CD1c-positive myeloid dendritic cell (primary cell): ENCODE results near the gene RAB9A.
"Not testable (repeated sequence)": the region's sequence is repeated elsewhere in the genome, so short reads cannot be mapped to it uniquely, and the experiment has no call there.

Experiments used
- DNase-seq: peaks from one replicate; pipeline ENCODE4 v3.0.0-alpha.2; 2016; ENCODE audit errors: extremely low spot score

RAB9A gene, protein sequence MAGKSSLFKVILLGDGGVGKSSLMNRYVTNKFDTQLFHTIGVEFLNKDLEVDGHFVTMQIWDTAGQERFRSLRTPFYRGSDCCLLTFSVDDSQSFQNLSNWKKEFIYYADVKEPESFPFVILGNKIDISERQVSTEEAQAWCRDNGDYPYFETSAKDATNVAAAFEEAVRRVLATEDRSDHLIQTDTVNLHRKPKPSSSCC

GRCh38 chrX:13688958-13689740 lies at the start of gene RAB9A:
TSS of gene RAB9A (plus strand) at chrX:13689128. CDS start at chrX:13708747, 19,619 bp downstream.
- DNase-seq: peak; percentile 79

GRCh38 chrX:13641684-13642083 lies 47.2 kb upstream of the RAB9A start:
- DNase-seq: not testable (repeated sequence)

DNA sequence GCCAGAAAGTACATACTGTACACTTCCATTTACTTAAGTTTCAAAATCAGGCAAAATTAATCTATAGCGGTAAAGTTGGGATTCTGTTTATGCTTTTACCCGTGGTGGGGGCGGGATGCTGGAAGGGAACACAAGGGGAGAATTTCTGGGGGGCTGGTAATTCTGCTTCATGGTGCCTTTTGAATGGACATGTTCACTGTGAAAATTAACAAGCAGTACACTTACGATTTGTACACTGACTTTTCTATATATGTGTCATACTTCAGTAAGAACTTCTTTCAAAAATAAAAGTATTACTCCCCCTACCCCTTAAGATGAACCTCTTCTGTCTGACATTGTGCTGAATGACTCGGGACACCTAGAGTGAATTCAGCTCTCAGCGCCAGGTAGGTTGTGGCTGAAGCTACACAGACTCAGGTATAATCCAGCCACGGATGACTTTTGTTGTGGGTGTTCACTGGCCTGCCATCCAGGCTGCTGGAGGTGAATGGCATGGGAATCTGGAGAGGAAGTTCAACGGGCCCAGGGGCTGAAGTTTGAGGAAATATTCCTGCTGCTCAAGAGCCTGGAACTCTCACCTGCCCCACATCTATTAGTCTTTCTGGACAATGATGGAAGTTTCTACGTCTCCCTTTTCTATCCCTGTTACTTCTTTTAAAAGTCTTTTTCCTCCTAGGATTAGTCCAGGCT lies 43.3 kb upstream of the RAB9A start:
- no peak for DNase-seq

DNA sequence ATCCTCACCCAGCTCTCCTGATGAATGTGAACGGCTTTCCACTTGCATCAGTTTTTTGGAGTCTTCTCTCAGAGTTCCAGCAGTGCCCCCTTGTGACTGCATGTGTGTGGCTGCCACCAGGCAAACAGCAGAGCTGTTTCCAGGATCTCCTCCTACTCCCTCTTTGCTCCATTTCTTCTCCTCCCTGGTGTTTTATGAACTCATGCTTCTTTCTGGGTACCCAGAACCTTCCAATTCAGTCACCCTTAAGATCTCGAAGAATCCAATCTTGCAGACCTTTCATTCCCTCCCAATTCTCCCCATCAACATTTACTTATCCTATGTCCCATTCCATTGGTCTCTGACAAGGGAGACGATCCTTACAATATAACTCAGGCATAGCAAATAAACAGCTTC lies 42.8 kb upstream of the RAB9A start:
- peak; percentile 20 for DNase-seq

DNA sequence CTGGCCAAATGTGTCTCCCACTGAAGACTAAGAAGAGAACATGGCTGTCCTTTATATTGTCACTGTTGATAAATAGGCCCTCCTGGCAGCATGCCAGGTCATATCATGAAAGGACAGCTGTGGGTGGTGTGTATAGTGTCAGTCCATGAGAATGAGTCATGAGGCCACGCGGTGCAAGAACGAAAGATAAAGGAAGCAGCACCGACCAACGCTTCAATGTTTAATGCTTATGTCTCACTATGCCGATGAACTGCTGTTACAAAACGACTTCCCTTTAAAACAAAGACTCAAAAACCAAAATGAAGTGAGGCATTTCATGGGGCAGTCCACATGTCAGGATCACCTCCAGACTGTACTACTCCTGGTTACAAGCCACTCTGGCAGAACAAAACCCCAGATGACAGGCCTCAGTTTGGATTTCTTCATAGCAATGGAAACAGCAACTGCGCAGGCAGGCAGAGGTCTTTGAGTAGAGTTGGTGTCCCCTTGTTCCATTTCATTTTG lies 41.2 kb upstream of the RAB9A start:
- peak; percentile 85 for DNase-seq

DNA sequence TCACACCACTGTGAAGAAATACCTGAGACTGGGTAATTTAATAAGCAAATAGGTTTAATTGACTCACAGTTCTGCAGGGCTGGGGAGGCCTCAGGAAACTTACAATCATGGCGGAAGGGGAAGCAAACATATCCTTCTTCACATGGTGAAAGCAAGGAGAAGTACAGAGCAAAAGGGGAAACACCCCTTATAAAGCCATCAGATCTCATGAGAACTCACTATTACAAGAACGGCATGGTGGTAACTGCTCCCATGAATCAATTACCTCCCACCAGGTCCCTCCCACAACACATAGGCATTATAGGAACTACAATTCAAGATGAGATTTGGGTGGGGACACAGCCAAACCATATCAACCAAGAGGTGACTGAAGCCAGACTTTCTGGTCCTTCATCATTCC lies 40.6 kb upstream of the RAB9A start:
- DNase-seq: peak; percentile 58

DNA sequence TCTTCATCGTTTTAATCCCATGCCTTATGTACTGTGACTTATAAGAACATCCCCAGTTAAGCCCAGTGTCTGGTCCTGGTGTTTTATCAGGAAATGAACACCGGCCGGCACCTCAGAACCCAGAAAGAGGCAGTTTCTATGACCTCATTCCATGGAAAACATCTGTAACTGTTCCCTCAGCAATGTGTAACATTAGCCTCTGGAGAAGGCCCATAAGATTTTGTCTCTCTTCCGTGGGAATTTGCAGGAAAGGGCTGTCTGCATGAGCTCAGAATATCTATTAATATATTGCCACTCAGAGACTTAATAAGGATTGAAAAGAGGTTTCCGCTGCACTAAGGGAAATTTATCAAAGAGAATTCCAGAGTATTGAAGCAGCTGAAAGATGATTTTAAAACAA lies 39.1 kb upstream of the RAB9A start:
- DNase-seq: no peak

GRCh38 chrX:13650318-13650717 lies 38.6 kb upstream of the RAB9A start:
- no peak for DNase-seq

GRCh38 chrX:13651150-13651549 lies 37.8 kb upstream of the RAB9A start:
- DNase-seq: no peak

DNA sequence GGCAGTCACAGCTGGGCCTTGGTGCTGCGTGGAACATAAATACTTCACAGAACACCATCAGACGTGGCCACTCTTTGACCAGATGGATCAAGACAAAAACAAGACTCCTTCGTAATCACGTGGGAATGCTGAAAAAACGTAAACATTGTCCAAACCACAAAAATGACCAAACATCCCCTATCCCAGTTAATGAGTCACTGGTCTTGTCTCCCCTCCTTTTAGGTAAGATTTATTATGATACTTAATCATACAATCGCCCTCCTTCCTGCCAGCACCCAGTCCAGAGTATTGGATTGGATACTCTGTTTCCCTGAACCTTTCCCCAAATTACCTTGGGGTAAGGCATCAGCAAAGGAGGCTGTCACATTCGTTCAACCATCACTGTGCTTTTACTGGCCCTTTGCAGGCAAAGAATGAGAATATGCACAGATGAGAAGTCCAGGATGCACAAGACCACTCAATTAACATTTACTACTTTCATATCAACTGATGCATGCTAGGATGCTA lies 36.6 kb upstream of the RAB9A start:
- DNase-seq: no peak

DNA sequence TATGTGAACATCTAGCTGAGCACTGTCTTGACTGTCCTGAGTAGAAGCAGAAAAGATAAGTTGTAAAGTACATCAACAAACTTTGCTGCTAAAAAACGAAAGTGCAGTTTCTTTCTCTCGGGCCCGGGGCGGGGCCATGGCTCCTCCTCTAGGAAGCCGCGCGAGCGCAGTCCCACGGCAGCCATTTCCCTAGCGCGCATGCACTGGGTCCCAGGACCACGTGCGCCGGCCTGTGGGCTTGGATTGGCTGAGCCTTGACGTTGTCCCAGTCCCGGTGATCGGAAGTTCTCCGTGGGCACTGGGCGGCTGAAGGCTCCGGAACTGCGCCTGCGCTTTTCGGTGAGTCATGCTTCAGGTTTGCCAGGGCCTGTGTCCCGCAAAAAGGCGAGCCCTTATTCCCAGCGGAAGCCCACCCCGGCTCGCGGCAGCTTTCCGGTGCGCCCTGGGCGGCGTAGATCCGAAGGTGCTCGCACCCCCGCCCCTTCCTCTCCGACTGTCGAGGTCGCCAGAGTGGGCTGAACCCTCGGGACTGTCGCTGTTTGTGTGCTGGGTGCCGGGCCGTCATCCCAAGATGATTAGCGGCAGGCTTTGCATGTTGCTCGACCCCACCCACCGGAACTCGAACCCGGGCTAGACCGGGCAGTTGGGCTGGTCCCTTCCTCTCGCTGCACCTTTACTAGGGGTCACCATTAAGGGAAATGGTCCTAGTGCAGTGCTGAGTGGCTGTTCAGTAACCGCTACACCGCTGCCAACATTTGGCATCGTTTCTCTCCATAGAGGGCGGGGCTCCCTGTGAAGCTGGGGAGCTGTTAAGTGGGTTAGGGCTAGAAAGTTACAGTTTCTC lies 35.9 kb upstream of the RAB9A start, which contains the start of gene TCEANC:
Gene TCEANC (plus strand): TSS at position 292 of the 844 bp plus-strand sequence. CDS start 9,368 bp downstream, outside the sequence.
- DNase-seq: peak; percentile 95

DNA sequence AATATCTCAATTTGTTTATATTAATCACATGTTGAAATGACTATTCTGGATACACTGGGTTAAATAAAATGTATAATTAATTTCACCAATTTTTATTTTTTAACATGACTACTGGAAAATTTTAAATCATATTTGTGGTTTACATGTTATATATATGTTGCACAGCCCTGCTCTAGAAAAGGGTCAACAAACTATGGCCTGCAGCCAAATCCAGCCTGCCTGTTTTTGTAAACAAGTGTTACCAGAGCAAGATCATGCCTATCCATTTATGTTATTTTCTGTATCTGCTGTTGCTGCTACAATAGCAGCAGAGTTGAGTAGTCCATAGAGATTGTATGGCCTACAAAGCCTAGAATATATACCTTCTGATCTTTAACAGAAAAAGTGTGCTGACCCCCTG lies 34.8 kb upstream of the RAB9A start:
- DNase-seq: no peak

GRCh38 chrX:13655674-13656073 lies 33.3 kb upstream of the RAB9A start:
- no peak for DNase-seq

GRCh38 chrX:13658602-13659001 lies 30.3 kb upstream of the RAB9A start:
- peak; percentile 67 for DNase-seq

GRCh38 chrX:13659063-13659462 lies 29.9 kb upstream of the RAB9A start:
- peak; percentile 37 for DNase-seq

GRCh38 chrX:13661735-13662288 lies 27.1 kb upstream of the RAB9A start:
- DNase-seq: no peak

- no peak for DNase-seq
Measured at GRCh38 chrX:13662355-13662791, 26.6 kb upstream of the RAB9A start.

DNA sequence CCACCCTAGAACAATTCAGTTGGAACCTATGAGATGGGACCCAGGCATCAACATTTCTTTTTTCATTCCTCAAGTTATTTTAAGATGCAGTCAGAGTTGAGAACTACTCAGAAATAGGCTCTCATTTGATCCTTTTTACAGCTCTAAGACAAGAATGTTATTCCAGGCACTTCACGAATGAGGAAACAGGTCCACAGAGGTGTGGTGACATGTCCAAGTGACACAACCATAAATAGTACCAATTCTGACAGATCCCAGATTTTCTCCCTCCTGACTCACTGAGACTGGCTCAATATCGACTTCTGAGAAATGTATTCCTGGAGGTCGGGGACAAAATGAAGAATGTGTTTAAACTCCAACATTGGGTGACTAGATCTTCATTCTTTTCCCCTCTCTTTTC lies 24.9 kb upstream of the RAB9A start:
- DNase-seq: no peak

GRCh38 chrX:13666836-13667235 lies 22.1 kb upstream of the RAB9A start:
- DNase-seq: no peak

DNA sequence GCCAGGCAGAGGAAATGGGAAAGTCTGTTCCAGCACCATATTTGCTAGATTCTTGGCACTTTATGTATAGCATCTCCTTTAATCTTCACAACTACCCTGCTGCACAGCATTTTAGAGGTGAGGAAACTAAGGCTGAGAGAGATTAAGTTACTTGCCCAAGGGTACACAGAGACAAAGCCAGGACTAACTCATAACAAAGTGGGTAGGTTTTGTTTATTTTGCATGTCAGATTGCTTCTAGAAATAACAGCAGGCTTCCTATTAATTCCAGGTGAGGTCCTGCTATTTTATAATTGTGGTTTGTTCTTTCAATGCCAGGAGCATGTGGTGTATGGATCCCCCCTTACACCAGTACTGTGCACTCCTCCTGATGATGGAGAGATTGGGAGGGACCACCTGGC lies 21.0 kb upstream of the RAB9A start:
- DNase-seq: no peak

- DNase-seq: peak; percentile 83
Measured at GRCh38 chrX:13669246-13669737, 19.6 kb upstream of the RAB9A start.
